ENCODE measurements around the gene ZNF480. TPM values are rescaled to one million over a fixed set of nuclear protein-coding genes. Genes with fewer than 3 reads are reported as not detected.
"Not testable (repeated sequence)": the region's sequence is repeated elsewhere in the genome, so short reads cannot be mapped to it uniquely, and the experiment has no call there.

Gene ZNF480
- total and polyA plus RNA-seq, 2 of the 13 experiments (the other 11 are each of a cell fraction or from before 2014, with no cell fraction given): 2.1 to 9.6 TPM

DNA sequence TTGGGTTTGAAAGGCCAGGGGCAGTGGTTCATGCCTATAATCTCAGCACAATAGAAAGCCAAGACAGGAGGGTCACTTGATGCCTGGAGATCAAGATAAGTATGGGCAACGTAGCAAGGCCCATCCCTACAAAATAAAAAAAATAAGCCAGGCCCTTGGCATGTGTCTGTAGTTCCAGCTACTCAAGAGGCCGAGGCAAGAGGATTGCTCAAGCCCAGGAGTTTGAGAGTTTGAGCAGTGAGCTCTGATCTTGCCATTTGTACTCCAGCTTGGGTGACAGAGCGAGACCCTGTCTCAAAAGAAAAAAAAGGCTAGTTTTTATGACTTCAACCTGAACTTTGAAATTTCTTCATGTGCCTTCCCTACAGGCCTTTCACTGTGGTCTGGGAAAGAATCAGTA lies 5.2 kb upstream of the ZNF480 start:
- Histone ChIP-seq H3K79me2 (ENCODE audit: insufficient read depth, low read length) (no peaks in the 10 kb centered on the region), H3K9me3 (ENCODE audit: low read length) (no peaks in the 10 kb centered on the region), H3K36me3 (replicated peaks in 1 of 2; ENCODE audit: control insufficient read depth in 1 of 2, insufficient read depth in 2 of 2, low read length in 2 of 2) (peaks cover 1 to 20% of the 10 kb centered on the region in 2 experiments; a peak in 3 of 5 replicates), H2AFZ (ENCODE audit: low read length) (no peak overlapping the region), H3K27me3 (ENCODE audit: control insufficient read depth in 1 of 2, insufficient read depth in 2 of 2, low read length in 2 of 2) (no peaks in the 10 kb centered on the region), H3K4me3 (replicated peaks in 1 of 3; ENCODE audit: insufficient read depth in 1 of 3, low read depth in 2 of 3, low read length in 3 of 3) (no peak overlapping the region), H3K4me1 (ENCODE audit: insufficient read depth, low read length) (no peaks in the 10 kb centered on the region; the same call in 1 of the 2 replicates), H4K20me1 (ENCODE audit: insufficient read depth, low read length) (no peaks in the 10 kb centered on the region), H3K27ac (ENCODE audit: extremely low read length, insufficient read depth, low read length) (no peak overlapping the region), H3K4me2 (ENCODE audit: low read depth, low read length) (no peak overlapping the region), H3K9ac (ENCODE audit: insufficient read depth, low read depth, low read length) (no peak overlapping the region)
- POLR2A ChIA-PET: no interaction called here
- intact Hi-C loops (cut with micrococcal nuclease; ENCODE audit: unreplicated experiment): loop anchor here (10.0 kb wide), 1 partner anchor 1727 kb away; the partner anchor contains the start of gene LRRC4B
- no peak for DNase-seq (ENCODE audit: low spot score)
- ATAC-seq: no peak
- TF ChIP-seq CBX1 (IDR thresholded peaks at IDR 0.05; ENCODE audit: low read depth): no peak
- no peak for TF ChIP-seq RXRA (CRISPR knock-in tag; IDR thresholded peaks at IDR 0.05)
- TF ChIP-seq POGZ (CRISPR knock-in tag; IDR thresholded peaks at IDR 0.05): no peak
- no peak for TF ChIP-seq ZNF274 (CRISPR knock-in tag; IDR thresholded peaks at IDR 0.05)
- no peak for TF ChIP-seq ZFP36 (IDR thresholded peaks at IDR 0.05; ENCODE audit: borderline replicate concordance, low read depth, low read length, partially characterized antibody)
- TF ChIP-seq, protein P1, sequence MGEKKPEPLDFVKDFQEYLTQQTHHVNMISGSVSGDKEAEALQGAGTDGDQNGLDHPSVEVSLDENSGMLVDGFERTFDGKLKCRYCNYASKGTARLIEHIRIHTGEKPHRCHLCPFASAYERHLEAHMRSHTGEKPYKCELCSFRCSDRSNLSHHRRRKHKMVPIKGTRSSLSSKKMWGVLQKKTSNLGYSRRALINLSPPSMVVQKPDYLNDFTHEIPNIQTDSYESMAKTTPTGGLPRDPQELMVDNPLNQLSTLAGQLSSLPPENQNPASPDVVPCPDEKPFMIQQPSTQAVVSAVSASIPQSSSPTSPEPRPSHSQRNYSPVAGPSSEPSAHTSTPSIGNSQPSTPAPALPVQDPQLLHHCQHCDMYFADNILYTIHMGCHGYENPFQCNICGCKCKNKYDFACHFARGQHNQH (CRISPR knock-in tag; IDR thresholded peaks at IDR 0.05): no peak
- no peak for TF ChIP-seq MAZ (IDR thresholded peaks at IDR 0.05; ENCODE audit: borderline replicate concordance, low read depth, low read length)
- TF ChIP-seq MAZ (CRISPR knock-in tag; IDR thresholded peaks at IDR 0.05; ENCODE audit: low read depth): no peak
- no peak for TF ChIP-seq ZNF709 (CRISPR knock-in tag; IDR thresholded peaks at IDR 0.05)
- TF ChIP-seq STAT5B (CRISPR knock-in tag; IDR thresholded peaks at IDR 0.05): no peak
- CTCF ChIA-PET (ENCODE audit: low intra/inter-chr PET ratio, low total read pairs): no interaction called here
- WGBS (ENCODE audit: low lambda C conversion rate): 93% methylated on average over 3 of the region's 3 CpGs
- in situ Hi-C loops (cut with HindIII; ENCODE audit: extremely low pct_ligation_motif_present, low pct_unique_long_range_greater_than_20kb): no loop called here
- no TSS peak for BruUV-seq (replicated peaks)
- FAIRE-seq: no peak

GRCh38 chr19:52292946-52293345 lies 4.0 kb upstream of the ZNF480 start:
- BruUV-seq (replicated peaks); H3K4me3 ChIP-seq (replicated peaks in 1 of 3; ENCODE audit: insufficient read depth in 1 of 3, low read depth in 2 of 3, low read length in 3 of 3); H3K79me2 ChIP-seq (ENCODE audit: insufficient read depth, low read length); H2AFZ ChIP-seq (ENCODE audit: low read length); DNase-seq (ENCODE audit: low spot score); H3K9ac ChIP-seq (ENCODE audit: insufficient read depth, low read depth, low read length); in situ Hi-C loops (cut with HindIII; ENCODE audit: extremely low pct_ligation_motif_present, low pct_unique_long_range_greater_than_20kb); H4K20me1 ChIP-seq (ENCODE audit: insufficient read depth, low read length); H3K4me1 ChIP-seq (ENCODE audit: insufficient read depth, low read length); H3K9me3 ChIP-seq (ENCODE audit: low read length); H3K27me3 ChIP-seq (ENCODE audit: control insufficient read depth in 1 of 2, insufficient read depth in 2 of 2, low read length in 2 of 2); H3K4me2 ChIP-seq (ENCODE audit: low read depth, low read length); CTCF ChIA-PET (ENCODE audit: low intra/inter-chr PET ratio, low total read pairs); ATAC-seq; FAIRE-seq; H3K27ac ChIP-seq (ENCODE audit: extremely low read length, insufficient read depth, low read length); POLR2A ChIA-PET: not testable (repeated sequence)
- 97% methylated on average over 6 of the region's 6 CpGs for WGBS (ENCODE audit: low lambda C conversion rate)
- intact Hi-C loops (cut with micrococcal nuclease; ENCODE audit: unreplicated experiment): loop anchor here (10.0 kb wide), 1 partner anchor 1728 kb away; the partner anchor contains the start of gene LRRC4B
- peaks cover 1 to 17% of the 10 kb centered on the region in 2 experiments; a peak in 3 of 5 replicates for H3K36me3 ChIP-seq (replicated peaks in 1 of 2; ENCODE audit: control insufficient read depth in 1 of 2, insufficient read depth in 2 of 2, low read length in 2 of 2)

Data from HepG2 (cell line).